Mesenteric fat pad (tissue), 1 donor: ENCODE results near the gene ZSCAN10. TPM values are rescaled to one million over a fixed set of nuclear protein-coding genes. Genes with fewer than 3 reads are reported as not detected.
A peak's percentile ranks its signal among the peaks of the same experiment; 100 is the strongest.
"Not testable (repeated sequence)": the region's sequence is repeated elsewhere in the genome, so short reads cannot be mapped to it uniquely, and the experiment has no call there.

Source experiments
- DNase-seq: peaks from one replicate; pipeline ENCODE4 v3.0.0-alpha.2; 2020; ENCODE audit warnings: low spot score
- total RNA-seq: library from RNA; stranded (reverse); fragmentation: NEBNext Ultra II Directional; extraction: Animal tissue kit (Norgen Biotek cat#: 25700); gene quantifications from one replicate; pipeline ENCODE4 v1.2.1, GENCODE V29; 2021
- donor health status: DM: yes; HTN: yes; CAD: no.

Gene ZSCAN10
- total RNA-seq, 1 donor from 2014 or later = not detected

- peak; percentile 88 for DNase-seq
Measured at GRCh38 chr16:3086596-3087242, 12.4 kb downstream of the ZSCAN10 start.

- DNase-seq = no peak
Measured at GRCh38 chr16:3085868-3086595, 13.1 kb downstream of the ZSCAN10 start.

- no peak for DNase-seq
Measured at GRCh38 chr16:3084969-3085670, 14.0 kb downstream of the ZSCAN10 start.

DNA sequence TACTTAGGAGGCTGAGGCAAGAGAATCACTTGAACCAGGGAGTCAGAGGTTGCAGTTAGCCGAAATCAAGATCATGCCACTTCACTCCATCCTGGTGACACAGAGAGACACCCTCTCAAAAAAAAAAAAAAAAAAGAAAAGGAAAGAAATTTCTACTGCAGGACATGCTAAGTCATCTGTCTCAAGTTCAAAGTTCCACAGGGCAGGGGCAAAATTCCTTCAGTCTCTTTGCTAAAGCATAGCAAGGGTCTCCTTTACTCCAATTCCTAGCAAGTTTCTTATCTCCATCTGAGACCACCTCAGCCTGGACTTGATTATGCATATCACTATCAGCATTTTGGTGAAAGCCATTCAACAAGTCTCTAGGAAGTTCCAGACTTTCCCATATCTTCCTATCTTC lies 14.6 kb downstream of the ZSCAN10 start:
- no peak for DNase-seq

DNA sequence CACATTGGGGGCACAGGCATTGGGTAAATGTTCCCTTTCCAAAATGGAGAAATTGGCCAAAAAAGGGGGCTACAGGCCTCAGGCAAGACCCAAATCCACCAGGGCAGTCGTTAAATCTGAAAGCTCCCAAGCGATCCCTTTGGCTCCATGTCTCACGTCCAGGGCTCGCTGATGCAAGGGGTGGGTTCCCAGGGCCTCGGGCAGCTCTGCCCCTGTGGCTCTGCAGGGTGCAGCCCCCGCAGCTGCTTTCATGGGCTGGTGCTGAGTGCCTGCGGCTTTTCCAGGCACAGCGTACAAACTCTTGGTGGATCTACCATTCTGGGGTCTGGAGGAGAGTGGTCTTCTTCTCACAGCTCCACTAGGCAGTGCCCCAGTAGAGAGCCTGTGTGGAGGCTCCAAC lies 15.7 kb downstream of the ZSCAN10 start:
- not testable (repeated sequence) for DNase-seq

DNA sequence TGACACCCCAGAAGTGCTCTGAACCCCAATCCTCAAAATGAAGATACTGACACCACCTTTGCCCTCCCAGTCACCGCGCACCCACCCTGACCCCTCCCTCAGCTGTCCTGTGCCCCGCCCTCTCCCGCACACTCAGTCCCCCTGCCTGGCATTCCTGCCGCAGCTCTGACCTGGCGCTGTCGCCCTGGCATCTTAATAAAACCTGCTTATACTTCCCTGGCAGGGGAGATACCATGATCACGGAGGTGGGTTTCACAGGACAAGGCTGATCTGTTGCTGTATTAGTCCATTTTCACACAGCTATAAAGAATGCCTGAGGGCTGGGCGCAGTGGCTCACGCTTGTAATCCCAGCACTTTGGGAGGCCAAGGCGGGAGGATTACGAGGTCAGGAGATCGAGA lies 17.1 kb downstream of the ZSCAN10 start:
- not testable (repeated sequence) for DNase-seq

GRCh38 chr16:3080024-3080423 lies 19.1 kb downstream of the ZSCAN10 start:
- no peak for DNase-seq

DNA sequence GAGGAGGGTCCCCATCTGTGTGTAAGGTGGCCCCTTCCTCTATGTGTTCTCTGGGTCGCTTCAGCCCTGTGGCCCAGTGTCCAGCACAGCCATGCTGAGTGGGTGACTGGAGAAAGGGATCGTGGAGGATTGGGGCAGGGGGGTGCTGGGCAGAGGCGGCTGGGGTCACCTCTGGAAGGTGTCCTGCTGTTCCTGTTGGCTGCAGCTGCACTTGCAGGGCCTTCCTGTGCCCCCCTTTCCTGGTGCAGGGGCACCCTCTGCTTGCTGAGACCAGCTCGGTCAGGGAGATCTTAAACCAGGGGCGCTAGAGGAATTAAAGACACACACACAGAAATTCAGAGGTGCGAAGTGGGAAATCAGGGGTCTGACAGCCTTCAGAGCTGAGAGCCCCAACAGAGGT lies 22.5 kb downstream of the ZSCAN10 start:
- no peak for DNase-seq

- not testable (repeated sequence) for DNase-seq
Measured at GRCh38 chr16:3075946-3076345, 23.1 kb downstream of the ZSCAN10 start.

- DNase-seq = no peak
Measured at GRCh38 chr16:3075523-3075915, 23.6 kb downstream of the ZSCAN10 start.

GRCh38 chr16:3074860-3075522 lies 24.1 kb downstream of the ZSCAN10 start:
- no peak for DNase-seq

GRCh38 chr16:3073448-3073847 lies 25.6 kb downstream of the ZSCAN10 start:
- DNase-seq = no peak

- not testable (repeated sequence) for DNase-seq
Measured at GRCh38 chr16:3072576-3073263, 26.4 kb downstream of the ZSCAN10 start.

DNA sequence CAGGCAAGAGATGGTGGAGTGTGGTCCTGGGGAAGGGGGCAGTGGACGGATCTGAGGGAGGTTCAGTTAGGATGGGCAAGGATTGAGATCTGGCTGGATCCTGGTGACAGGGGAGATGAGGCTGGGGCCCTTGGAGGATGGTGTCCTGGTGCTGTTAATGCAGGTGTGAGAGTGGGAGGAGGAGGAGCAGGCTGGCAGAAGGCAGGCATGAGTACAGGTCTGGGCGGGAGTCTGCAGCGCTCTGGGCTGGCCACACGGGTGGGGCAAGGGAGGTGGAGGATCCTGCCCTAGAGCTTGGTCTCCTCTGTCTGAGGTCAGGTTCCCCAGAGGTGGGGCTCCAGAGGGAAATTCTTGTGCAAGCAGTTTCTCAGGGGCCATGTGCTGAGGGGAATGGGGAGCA lies 26.9 kb downstream of the ZSCAN10 start:
- not testable (repeated sequence) for DNase-seq

- no peak for DNase-seq
Measured at GRCh38 chr16:3071655-3072054, 27.4 kb downstream of the ZSCAN10 start.

- DNase-seq = no peak
Measured at GRCh38 chr16:3070608-3071111, 28.4 kb downstream of the ZSCAN10 start.

- not testable (repeated sequence) for DNase-seq
Measured at GRCh38 chr16:3069146-3069545, 29.9 kb downstream of the ZSCAN10 start.

- no peak for DNase-seq
Measured at GRCh38 chr16:3068487-3068886, 30.6 kb downstream of the ZSCAN10 start.

GRCh38 chr16:3066440-3066748 lies 32.7 kb downstream of the ZSCAN10 start:
- no peak for DNase-seq

DNA sequence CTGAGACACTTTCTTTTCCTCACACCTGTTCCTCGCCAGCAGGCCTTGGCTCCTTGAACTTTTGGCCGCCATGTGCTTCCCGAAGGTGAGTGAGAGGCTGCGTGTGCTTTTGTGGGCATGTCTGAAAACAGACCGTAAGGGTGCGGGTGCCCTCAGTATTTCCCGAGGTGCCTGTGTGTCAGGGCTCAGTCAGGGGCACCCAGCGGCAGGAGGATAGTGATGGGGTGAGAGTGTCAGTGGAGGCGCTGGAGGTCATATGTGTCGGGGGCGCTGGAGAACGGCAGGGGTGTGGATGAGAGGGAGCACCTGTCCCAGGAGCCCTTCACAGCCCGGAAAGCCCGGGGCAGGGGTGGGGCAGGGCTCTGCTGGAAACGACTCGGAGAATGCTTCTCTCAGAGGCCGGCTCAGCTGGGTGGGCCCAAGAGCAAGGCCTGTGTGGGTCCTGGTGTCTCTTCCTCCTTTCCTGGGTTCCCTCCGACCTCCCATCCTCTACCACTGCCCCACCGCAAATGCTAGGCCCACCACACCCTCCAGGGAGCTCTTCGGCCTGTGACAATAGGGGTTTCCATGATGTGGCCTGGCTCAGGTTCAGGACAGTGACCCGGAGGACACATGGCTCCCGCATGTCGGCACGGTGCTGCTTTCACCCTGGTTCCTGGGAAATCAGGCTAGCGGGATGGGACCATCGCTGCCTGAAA lies 33.2 kb downstream of the ZSCAN10 start:
- DNase-seq = no peak
